Measurements from ENCODE around the gene KRCC1.

Gene KRCC1

DNA sequence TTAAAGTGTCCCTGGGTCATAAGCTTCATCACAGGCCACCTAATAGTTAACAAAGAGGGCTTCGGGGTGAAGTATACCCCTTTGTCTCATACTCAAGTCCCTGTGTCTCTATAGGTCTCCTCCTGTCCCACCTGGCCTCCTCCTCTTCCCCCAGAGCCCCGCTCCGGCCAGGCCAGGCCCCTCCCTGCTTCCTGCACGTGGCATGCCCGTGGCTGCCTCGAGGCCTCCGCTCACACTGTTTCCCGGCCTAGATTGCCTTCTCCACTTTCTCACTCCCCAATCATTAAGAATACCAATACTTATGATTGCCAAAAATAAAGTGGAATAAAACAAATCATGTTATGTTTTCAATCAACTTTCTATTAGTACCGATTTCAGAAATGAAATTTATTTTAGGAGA, 30.8 kb upstream of the KRCC1 start:
- no peaks in the 10 kb centered on the region for H3K27me3 Mint-ChIP-seq
- no peak overlapping the region for H3K27ac Mint-ChIP-seq
- no peaks in the 10 kb centered on the region for H3K9me3 Mint-ChIP-seq
- peaks cover 18% of the 10 kb centered on the region for H3K4me1 Mint-ChIP-seq (ENCODE audit: low read depth)
- no peaks in the 10 kb centered on the region for H3K36me3 Mint-ChIP-seq (ENCODE audit: low read depth)
- no peak for DNase-seq
- no peak overlapping the region for H3K4me3 Mint-ChIP-seq

GRCh38 chr2:88085602-88086001, 30.0 kb upstream of the KRCC1 start:
- H3K27me3 Mint-ChIP-seq, result no peaks in the 10 kb centered on the region
- H3K9me3 Mint-ChIP-seq, result no peaks in the 10 kb centered on the region
- H3K36me3 Mint-ChIP-seq (ENCODE audit: low read depth), result no peaks in the 10 kb centered on the region
- no peak overlapping the region for H3K27ac Mint-ChIP-seq
- DNase-seq, result no peak
- peaks cover 10% of the 10 kb centered on the region for H3K4me1 Mint-ChIP-seq (ENCODE audit: low read depth)
- no peak overlapping the region for H3K4me3 Mint-ChIP-seq

GRCh38 chr2:88085099-88085498, 29.5 kb upstream of the KRCC1 start:
- Mint-ChIP-seq H3K27ac (no peak overlapping the region), H3K4me3 (no peak overlapping the region), H3K36me3 (ENCODE audit: low read depth) (no peaks in the 10 kb centered on the region), H3K9me3 (no peaks in the 10 kb centered on the region), H3K27me3 (no peaks in the 10 kb centered on the region), H3K4me1 (ENCODE audit: low read depth) (peaks cover 5% of the 10 kb centered on the region)
- DNase-seq, result no peak

GRCh38 chr2:88082781-88083180, 27.2 kb upstream of the KRCC1 start:
- Mint-ChIP-seq H3K27me3 (no peaks in the 10 kb centered on the region), H3K27ac (no peak overlapping the region), H3K36me3 (ENCODE audit: low read depth) (no peaks in the 10 kb centered on the region), H3K4me3 (no peak overlapping the region), H3K4me1 (ENCODE audit: low read depth) (no peaks in the 10 kb centered on the region), H3K9me3 (no peaks in the 10 kb centered on the region)
- no peak for DNase-seq

DNA sequence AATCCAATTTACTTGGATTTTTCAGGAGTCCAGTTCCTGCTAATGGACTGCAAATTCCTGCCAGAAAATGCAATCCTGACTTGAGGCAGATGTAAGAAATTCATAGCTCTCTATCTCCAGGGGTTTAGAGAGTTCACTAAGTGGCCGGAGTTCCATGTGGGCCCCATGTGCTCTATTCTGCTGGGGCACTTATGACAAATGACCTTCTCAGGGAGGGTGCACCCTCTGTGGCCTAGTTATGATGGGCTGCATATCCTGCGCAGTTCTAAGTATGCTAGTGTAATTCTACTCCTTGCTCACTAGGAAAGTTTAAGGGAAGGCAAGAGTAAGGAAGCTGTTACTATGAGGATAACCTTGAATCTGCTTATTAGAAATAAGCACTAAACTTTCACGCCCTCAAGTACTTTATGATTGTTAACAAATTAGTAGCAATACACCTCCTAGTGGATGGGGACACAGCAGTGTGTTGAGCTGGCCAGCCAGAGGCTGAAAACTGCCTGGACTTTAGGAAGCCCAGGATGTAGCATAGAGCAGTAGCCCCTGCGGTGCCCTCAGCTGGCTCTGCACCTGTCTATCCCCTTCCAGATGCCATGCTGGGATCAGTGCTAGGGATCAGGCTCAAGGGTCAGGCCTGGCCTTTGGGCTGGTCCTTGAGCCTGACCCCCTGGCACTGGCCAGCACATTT, 26.5 kb upstream of the KRCC1 start:
- DNase-seq, result no peak
- Mint-ChIP-seq H3K36me3 (ENCODE audit: low read depth) (no peaks in the 10 kb centered on the region), H3K27ac (no peak overlapping the region), H3K4me3 (no peak overlapping the region), H3K4me1 (ENCODE audit: low read depth) (no peaks in the 10 kb centered on the region), H3K27me3 (no peaks in the 10 kb centered on the region), H3K9me3 (no peaks in the 10 kb centered on the region)

DNA sequence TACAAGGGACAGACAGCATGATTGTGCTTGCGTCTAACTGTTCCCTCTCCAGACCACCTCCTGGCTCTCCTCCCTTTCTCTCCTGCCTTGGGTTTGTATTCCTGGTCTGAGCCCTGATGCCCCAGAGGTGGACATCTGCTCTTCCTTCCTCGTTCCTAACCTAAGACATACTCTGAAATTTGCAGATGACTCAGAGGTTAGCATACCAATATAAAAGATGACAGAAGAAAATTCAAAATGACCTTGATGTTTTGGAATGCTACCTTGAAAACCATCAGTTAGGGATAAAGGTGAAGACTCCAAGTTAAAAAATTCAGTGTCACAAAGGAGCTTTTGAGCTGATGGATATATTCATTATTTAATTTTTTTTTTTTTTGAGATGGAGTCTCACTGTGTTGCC, 25.0 kb upstream of the KRCC1 start:
- Mint-ChIP-seq H3K36me3 (ENCODE audit: low read depth) (no peaks in the 10 kb centered on the region), H3K4me3 (no peak overlapping the region), H3K27ac (no peak overlapping the region), H3K9me3 (no peaks in the 10 kb centered on the region), H3K27me3 (no peaks in the 10 kb centered on the region), H3K4me1 (ENCODE audit: low read depth) (no peaks in the 10 kb centered on the region)
- no peak for DNase-seq

DNA sequence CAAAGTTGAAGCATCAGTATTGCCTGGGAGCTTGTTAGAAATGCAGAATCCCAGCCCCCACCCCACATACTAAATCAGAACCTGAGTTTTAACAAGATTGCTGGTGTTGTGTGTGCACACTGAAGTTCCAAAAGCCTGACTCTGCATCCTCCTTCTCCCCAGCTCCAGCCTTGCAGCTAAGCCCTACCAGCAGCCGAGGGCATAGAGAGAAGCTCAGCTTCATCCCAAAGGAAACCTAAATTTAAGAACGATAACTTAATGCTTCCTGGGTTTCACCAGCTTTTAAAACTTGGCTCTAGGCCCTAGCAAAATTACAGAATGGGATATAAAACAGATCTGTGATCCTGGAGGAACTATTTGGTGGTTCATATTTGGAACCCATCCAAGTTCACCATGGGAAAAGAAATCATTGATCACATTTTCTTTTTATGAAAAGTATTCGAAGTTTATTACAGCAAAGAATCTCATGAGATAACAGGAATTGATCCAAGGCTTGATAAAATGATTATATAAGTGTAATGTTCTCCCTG, 23.1 kb upstream of the KRCC1 start:
- H3K27me3 Mint-ChIP-seq, result no peaks in the 10 kb centered on the region
- no peak for DNase-seq
- no peak overlapping the region for H3K4me3 Mint-ChIP-seq
- no peaks in the 10 kb centered on the region for H3K36me3 Mint-ChIP-seq (ENCODE audit: low read depth)
- H3K9me3 Mint-ChIP-seq, result no peaks in the 10 kb centered on the region
- no peaks in the 10 kb centered on the region for H3K4me1 Mint-ChIP-seq (ENCODE audit: low read depth)
- no peak overlapping the region for H3K27ac Mint-ChIP-seq

- Mint-ChIP-seq H3K27ac (no peak overlapping the region), H3K36me3 (ENCODE audit: low read depth) (no peaks in the 10 kb centered on the region), H3K4me1 (ENCODE audit: low read depth) (no peaks in the 10 kb centered on the region), H3K27me3 (no peaks in the 10 kb centered on the region), H3K4me3 (no peak overlapping the region), H3K9me3 (no peaks in the 10 kb centered on the region)
- DNase-seq, result no peak
Observed at GRCh38 chr2:88077080-88077479, 21.5 kb upstream of the KRCC1 start.

DNA sequence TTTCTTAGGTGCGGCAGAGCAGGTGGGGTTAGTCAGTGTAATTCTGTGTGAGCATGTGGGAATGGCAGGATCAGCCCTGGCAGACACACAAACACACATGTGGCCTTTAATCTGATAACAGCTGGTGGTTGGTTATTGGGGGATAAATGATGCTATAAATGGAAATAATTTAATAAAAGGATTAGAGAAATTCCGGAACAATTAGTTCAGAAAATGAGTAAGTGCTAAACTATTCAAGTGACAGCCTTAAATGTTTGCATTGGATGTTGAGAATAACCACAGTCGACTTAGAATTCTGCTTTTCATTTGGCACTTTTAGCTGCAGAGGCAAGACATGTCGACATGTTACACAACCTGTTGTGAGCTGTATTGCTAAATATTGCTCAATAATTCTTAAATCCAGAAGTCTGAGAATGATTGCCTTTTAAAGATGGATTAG, 19.3 kb upstream of the KRCC1 start:
- Mint-ChIP-seq H3K4me3 (no peak overlapping the region), H3K9me3 (no peaks in the 10 kb centered on the region), H3K27ac (no peak overlapping the region), H3K36me3 (ENCODE audit: low read depth) (no peaks in the 10 kb centered on the region), H3K27me3 (no peaks in the 10 kb centered on the region), H3K4me1 (ENCODE audit: low read depth) (no peaks in the 10 kb centered on the region)
- no peak for DNase-seq

- H3K4me3 Mint-ChIP-seq, result no peak overlapping the region
- no peaks in the 10 kb centered on the region for H3K9me3 Mint-ChIP-seq
- no peaks in the 10 kb centered on the region for H3K27me3 Mint-ChIP-seq
- DNase-seq, result no peak
- H3K4me1 Mint-ChIP-seq (ENCODE audit: low read depth), result no peaks in the 10 kb centered on the region
- no peaks in the 10 kb centered on the region for H3K36me3 Mint-ChIP-seq (ENCODE audit: low read depth)
- H3K27ac Mint-ChIP-seq, result no peak overlapping the region
Observed at GRCh38 chr2:88074150-88074549, 18.6 kb upstream of the KRCC1 start.

GRCh38 chr2:88071365-88071764, 15.8 kb upstream of the KRCC1 start:
- no peak overlapping the region for H3K4me3 Mint-ChIP-seq
- no peak for DNase-seq
- H3K27ac Mint-ChIP-seq, result no peak overlapping the region
- H3K36me3 Mint-ChIP-seq (ENCODE audit: low read depth), result no peaks in the 10 kb centered on the region
- no peaks in the 10 kb centered on the region for H3K9me3 Mint-ChIP-seq
- no peaks in the 10 kb centered on the region for H3K4me1 Mint-ChIP-seq (ENCODE audit: low read depth)
- H3K27me3 Mint-ChIP-seq, result no peaks in the 10 kb centered on the region

DNA sequence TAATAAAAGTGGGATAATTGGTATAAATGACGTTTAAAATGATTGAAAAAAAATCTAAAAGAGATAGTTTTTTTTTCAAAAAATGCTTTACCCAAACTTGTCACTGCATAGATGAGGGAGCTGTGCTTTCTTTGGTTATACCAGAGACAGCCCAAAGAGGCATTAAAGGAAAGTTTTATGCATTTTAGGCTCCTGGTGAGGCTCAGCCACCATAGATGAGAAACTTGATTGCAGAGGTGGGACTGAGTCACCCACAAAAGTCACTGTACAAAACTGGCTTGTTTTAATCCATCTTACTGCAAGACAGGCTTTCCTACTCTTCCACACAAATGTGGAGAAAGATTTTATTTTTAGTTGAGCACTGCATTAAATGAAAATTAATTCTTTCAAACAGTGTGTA, 14.5 kb upstream of the KRCC1 start:
- Mint-ChIP-seq H3K9me3 (no peaks in the 10 kb centered on the region), H3K36me3 (ENCODE audit: low read depth) (no peaks in the 10 kb centered on the region), H3K27me3 (no peaks in the 10 kb centered on the region), H3K4me3 (no peak overlapping the region), H3K27ac (no peak overlapping the region), H3K4me1 (ENCODE audit: low read depth) (no peaks in the 10 kb centered on the region)
- DNase-seq, result no peak

- H3K9me3 Mint-ChIP-seq, result no peaks in the 10 kb centered on the region
- no peaks in the 10 kb centered on the region for H3K4me1 Mint-ChIP-seq (ENCODE audit: low read depth)
- H3K36me3 Mint-ChIP-seq (ENCODE audit: low read depth), result no peaks in the 10 kb centered on the region
- no peak for DNase-seq
- no peaks in the 10 kb centered on the region for H3K27me3 Mint-ChIP-seq
- H3K4me3 Mint-ChIP-seq, result no peak overlapping the region
- no peak overlapping the region for H3K27ac Mint-ChIP-seq
Observed at GRCh38 chr2:88069117-88069516, 13.5 kb upstream of the KRCC1 start.

DNA sequence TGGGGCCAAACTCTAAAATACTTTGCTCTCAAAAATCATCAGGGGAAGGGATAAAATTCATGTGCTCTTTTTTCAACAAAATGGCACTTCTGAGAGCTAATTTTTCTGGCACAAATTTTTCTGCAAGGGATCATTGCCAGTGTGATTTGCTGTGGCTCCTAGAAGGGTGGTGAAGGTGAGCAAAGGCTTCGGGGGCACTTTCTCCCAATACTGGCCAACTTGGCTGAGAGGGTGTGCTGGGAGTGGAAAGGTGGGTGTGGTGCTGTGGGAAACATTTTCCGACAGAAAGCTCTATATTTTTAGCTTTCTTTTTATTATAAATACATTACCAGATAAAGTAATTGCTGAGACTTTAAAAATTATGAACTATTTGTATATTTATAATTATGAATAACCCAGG, 12.5 kb upstream of the KRCC1 start:
- H3K4me3 Mint-ChIP-seq, result no peak overlapping the region
- no peaks in the 10 kb centered on the region for H3K36me3 Mint-ChIP-seq (ENCODE audit: low read depth)
- no peaks in the 10 kb centered on the region for H3K4me1 Mint-ChIP-seq (ENCODE audit: low read depth)
- no peak overlapping the region for H3K27ac Mint-ChIP-seq
- no peaks in the 10 kb centered on the region for H3K27me3 Mint-ChIP-seq
- DNase-seq, result no peak
- no peaks in the 10 kb centered on the region for H3K9me3 Mint-ChIP-seq

DNA sequence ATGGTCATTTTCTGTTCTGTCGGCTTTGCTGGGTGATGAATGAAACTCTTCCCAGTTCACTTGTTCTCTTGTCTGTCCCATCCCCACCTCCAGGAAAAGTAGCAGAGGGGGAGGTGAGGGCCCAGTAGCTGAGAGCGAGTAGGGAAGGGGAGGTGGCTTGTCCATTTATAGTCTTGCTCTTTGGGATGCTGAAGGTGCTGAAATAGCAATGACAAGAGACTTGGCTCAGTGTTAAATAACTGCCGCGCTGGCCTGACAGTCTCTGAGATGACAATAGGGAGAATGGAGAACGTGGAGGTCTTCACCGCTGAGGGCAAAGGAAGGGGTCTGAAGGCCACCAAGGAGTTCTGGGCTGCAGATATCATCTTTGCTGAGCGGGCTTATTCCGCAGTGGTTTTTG, 12.0 kb upstream of the KRCC1 start, which contains the start of gene SMYD1:
Gene SMYD1 (plus strand): TSS at position 228 of the 400 bp plus-strand sequence. CDS start 40 bp downstream, at position 268.
- no peaks in the 10 kb centered on the region for H3K36me3 Mint-ChIP-seq (ENCODE audit: low read depth)
- no peak for DNase-seq
- H3K27ac Mint-ChIP-seq, result no peak within 1 kb of the TSS
- H3K4me1 Mint-ChIP-seq (ENCODE audit: low read depth), result no peaks in the 10 kb centered on the region
- H3K9me3 Mint-ChIP-seq, result no peaks in the 10 kb centered on the region
- no peak within 1 kb of the TSS for H3K4me3 Mint-ChIP-seq
- H3K27me3 Mint-ChIP-seq, result no peaks in the 10 kb centered on the region

DNA sequence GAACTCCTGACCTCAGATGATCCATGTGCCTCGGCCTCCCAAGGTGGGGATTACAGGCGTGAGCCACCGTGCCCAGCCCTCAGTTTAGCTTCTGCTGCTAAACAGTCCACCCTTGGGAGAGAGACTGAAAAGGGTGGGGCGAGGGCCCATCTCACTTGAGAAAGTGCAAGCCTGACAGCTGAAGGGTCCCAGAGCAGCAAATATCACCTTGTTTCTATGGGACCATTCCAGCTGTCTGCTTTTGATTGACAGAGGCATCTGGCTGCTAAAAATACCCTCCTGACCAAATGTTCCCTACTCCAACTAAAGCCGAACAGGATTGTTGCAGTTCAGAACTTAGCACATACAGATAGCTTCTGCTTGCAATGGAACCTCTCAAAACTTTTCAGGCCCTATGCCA, 11.6 kb upstream of the KRCC1 start:
- H3K4me3 Mint-ChIP-seq, result no peak overlapping the region
- DNase-seq, result no peak
- H3K4me1 Mint-ChIP-seq (ENCODE audit: low read depth), result no peaks in the 10 kb centered on the region
- H3K36me3 Mint-ChIP-seq (ENCODE audit: low read depth), result no peaks in the 10 kb centered on the region
- no peak overlapping the region for H3K27ac Mint-ChIP-seq
- no peaks in the 10 kb centered on the region for H3K27me3 Mint-ChIP-seq
- no peaks in the 10 kb centered on the region for H3K9me3 Mint-ChIP-seq

All from activated T-cell treated with anti-CD3 and anti-CD28 coated beads, Interleukin-2, amount 50 U/mL, for 24 hours (primary cell).